Measurements from ENCODE around the gene AFMID. TPM values are rescaled to one million over a fixed set of nuclear protein-coding genes. Genes with fewer than 3 reads are reported as not detected.

AFMID gene
- total and polyA plus RNA-seq, 2 of the 13 experiments (the other 11 are each of a cell fraction or from before 2014, with no cell fraction given): 249 to 270 TPM

- TF ChIP-seq, protein P1, sequence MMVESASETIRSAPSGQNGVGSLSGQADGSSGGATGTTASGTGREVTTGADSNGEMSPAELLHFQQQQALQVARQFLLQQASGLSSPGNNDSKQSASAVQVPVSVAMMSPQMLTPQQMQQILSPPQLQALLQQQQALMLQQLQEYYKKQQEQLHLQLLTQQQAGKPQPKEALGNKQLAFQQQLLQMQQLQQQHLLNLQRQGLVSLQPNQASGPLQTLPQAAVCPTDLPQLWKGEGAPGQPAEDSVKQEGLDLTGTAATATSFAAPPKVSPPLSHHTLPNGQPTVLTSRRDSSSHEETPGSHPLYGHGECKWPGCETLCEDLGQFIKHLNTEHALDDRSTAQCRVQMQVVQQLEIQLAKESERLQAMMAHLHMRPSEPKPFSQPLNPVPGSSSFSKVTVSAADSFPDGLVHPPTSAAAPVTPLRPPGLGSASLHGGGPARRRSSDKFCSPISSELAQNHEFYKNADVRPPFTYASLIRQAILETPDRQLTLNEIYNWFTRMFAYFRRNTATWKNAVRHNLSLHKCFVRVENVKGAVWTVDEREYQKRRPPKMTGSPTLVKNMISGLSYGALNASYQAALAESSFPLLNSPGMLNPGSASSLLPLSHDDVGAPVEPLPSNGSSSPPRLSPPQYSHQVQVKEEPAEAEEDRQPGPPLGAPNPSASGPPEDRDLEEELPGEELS (CRISPR knock-in tag; IDR thresholded peaks at IDR 0.05): no peak
- TF ChIP-seq CBX5 (CRISPR knock-in tag; IDR thresholded peaks at IDR 0.05; ENCODE audit: borderline replicate concordance): no peak
- TF ChIP-seq KDM4B (CRISPR knock-in tag; IDR thresholded peaks at IDR 0.05): no peak
- TF ChIP-seq ZNF343 (CRISPR knock-in tag; IDR thresholded peaks at IDR 0.05): no peak
- TF ChIP-seq ZNF792 (CRISPR knock-in tag; IDR thresholded peaks at IDR 0.05): no peak
- TF ChIP-seq THRA (CRISPR knock-in tag; IDR thresholded peaks at IDR 0.05; ENCODE audit: borderline replicate concordance): no peak
- no peak for TF ChIP-seq ZNF761 (CRISPR knock-in tag; conservative IDR thresholded peaks at IDR 0.05)
- TF ChIP-seq, protein P2, sequence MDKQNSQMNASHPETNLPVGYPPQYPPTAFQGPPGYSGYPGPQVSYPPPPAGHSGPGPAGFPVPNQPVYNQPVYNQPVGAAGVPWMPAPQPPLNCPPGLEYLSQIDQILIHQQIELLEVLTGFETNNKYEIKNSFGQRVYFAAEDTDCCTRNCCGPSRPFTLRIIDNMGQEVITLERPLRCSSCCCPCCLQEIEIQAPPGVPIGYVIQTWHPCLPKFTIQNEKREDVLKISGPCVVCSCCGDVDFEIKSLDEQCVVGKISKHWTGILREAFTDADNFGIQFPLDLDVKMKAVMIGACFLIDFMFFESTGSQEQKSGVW (CRISPR knock-in tag; IDR thresholded peaks at IDR 0.05; ENCODE audit: borderline replicate concordance): no peak
- no peak for TF ChIP-seq ZBTB21 (CRISPR knock-in tag; IDR thresholded peaks at IDR 0.05)
- TF ChIP-seq RFX3 (CRISPR knock-in tag; IDR thresholded peaks at IDR 0.05): no peak
- 0 out of 2 replicates have a peak, but pooled peaks have one; percentile 45 for TF ChIP-seq HES4 (CRISPR knock-in tag; IDR thresholded peaks at IDR 0.05; ENCODE audit: borderline replicate concordance)
- TF ChIP-seq ZNF501 (CRISPR knock-in tag; IDR thresholded peaks at IDR 0.05): 0 out of 2 replicates have a peak, but pooled peaks have one; percentile 35
- TF ChIP-seq PAF1 (CRISPR knock-in tag; IDR thresholded peaks at IDR 0.05): no peak
- TF ChIP-seq KLF6 (CRISPR knock-in tag; IDR thresholded peaks at IDR 0.05): no peak
- TF ChIP-seq, protein P3, sequence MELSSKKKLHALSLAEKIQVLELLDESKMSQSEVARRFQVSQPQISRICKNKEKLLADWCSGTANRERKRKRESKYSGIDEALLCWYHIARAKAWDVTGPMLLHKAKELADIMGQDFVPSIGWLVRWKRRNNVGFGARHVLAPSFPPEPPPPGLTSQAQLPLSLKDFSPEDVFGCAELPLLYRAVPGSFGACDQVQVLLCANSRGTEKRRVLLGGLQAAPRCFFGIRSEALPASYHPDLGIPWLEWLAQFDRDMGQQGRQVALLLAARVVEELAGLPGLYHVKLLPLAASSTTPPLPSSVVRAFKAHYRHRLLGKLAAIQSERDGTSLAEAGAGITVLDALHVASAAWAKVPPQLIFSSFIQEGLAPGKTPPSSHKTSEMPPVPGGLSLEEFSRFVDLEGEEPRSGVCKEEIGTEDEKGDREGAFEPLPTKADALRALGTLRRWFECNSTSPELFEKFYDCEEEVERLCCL (CRISPR knock-in tag; IDR thresholded peaks at IDR 0.05; ENCODE audit: borderline replicate concordance): no peak
- no peak for TF ChIP-seq ATF6 (CRISPR knock-in tag; conservative IDR thresholded peaks at IDR 0.05)
- TF ChIP-seq NFRKB (IDR thresholded peaks at IDR 0.05): no peak
- TF ChIP-seq ZNF282 (IDR thresholded peaks at IDR 0.05; ENCODE audit: partially characterized antibody): no peak
- no peak for TF ChIP-seq PAWR (CRISPR knock-in tag; IDR thresholded peaks at IDR 0.05; ENCODE audit: borderline replicate concordance)
- no peak for TF ChIP-seq KLF16 (CRISPR knock-in tag; IDR thresholded peaks at IDR 0.05)
Observed at GRCh38 chr17:78242024-78242742, 55.0 kb downstream of the AFMID start (continued).

Data from HepG2 (cell line).